ENCODE measurements around the gene PGA4. TPM values are rescaled to one million over a fixed set of nuclear protein-coding genes. Genes with fewer than 3 reads are reported as not detected.

PGA4 gene
- total RNA-seq, 1 experiment from 2014 or later: not detected

GRCh38 chr11:61198361-61198760, 23.8 kb upstream of the PGA4 start:
- Mint-ChIP-seq H3K4me1 (peaks cover 9% of the 10 kb centered on the region), H3K9me3 (peaks cover 19% of the 10 kb centered on the region), H3K4me3 (no peak overlapping the region), H3K36me3 (no peaks in the 10 kb centered on the region), H3K27me3 (ENCODE audit: low read depth) (peaks cover 10% of the 10 kb centered on the region), H3K27ac (no peak overlapping the region)
- ATAC-seq (no peak), DNase-seq (ENCODE audit: low spot score) (no peak)
- ChIA-PET POLR2A (no interaction called here), CTCF (no interaction called here)
- TF ChIP-seq ZBTB21 (CRISPR knock-in tag; IDR thresholded peaks at IDR 0.05; ENCODE audit: borderline replicate concordance) (no peak), MLX (CRISPR knock-in tag; IDR thresholded peaks at IDR 0.05) (no peak), ZNF396 (CRISPR knock-in tag; IDR thresholded peaks at IDR 0.05; ENCODE audit: borderline replicate concordance) (no peak), MAX (CRISPR knock-in tag; IDR thresholded peaks at IDR 0.05) (no peak), PREB (CRISPR knock-in tag; IDR thresholded peaks at IDR 0.05; ENCODE audit: borderline replicate concordance) (no peak), CTCF (IDR thresholded peaks at IDR 0.05) (no peak), USF2 (CRISPR knock-in tag; IDR thresholded peaks at IDR 0.05) (no peak), CDX4 (CRISPR knock-in tag; IDR thresholded peaks at IDR 0.05; ENCODE audit: borderline replicate concordance) (no peak), GRHL2 (CRISPR knock-in tag; IDR thresholded peaks at IDR 0.05; ENCODE audit: insufficient replicate concordance, severe bottlenecking) (no peak), PRDM15 (CRISPR knock-in tag; IDR thresholded peaks at IDR 0.05) (no peak)

- Mint-ChIP-seq H3K27me3 (ENCODE audit: low read depth) (peaks cover 10% of the 10 kb centered on the region), H3K9me3 (peaks cover 19% of the 10 kb centered on the region), H3K27ac (no peak overlapping the region), H3K4me3 (no peak overlapping the region), H3K36me3 (no peaks in the 10 kb centered on the region), H3K4me1 (peaks cover 7% of the 10 kb centered on the region)
- DNase-seq (ENCODE audit: low spot score): no peak
- ATAC-seq: no peak
- POLR2A ChIA-PET: no interaction called here
- CTCF ChIA-PET: no interaction called here
- TF ChIP-seq ZNF416 (CRISPR knock-in tag; IDR thresholded peaks at IDR 0.05) (no peak), CREM (CRISPR knock-in tag; IDR thresholded peaks at IDR 0.05) (no peak), CBFB (CRISPR knock-in tag; IDR thresholded peaks at IDR 0.05; ENCODE audit: low read depth) (no peak), ERG (CRISPR knock-in tag; IDR thresholded peaks at IDR 0.05) (no peak), MXD4 (CRISPR knock-in tag; IDR thresholded peaks at IDR 0.05; ENCODE audit: borderline replicate concordance) (no peak), ZNF425 (CRISPR knock-in tag; conservative IDR thresholded peaks at IDR 0.05) (no peak), NR2C2 (CRISPR knock-in tag; IDR thresholded peaks at IDR 0.05) (no peak), ZNF671 (CRISPR knock-in tag; IDR thresholded peaks at IDR 0.05) (no peak), ZNF232 (CRISPR knock-in tag; IDR thresholded peaks at IDR 0.05) (no peak), ZNF512 (CRISPR knock-in tag; IDR thresholded peaks at IDR 0.05; ENCODE audit: borderline replicate concordance) (no peak)
Observed at GRCh38 chr11:61198948-61199523, 23.1 kb upstream of the PGA4 start.

All from WTC11 (cell line).